SHP77 (cell line): Measurements from ENCODE around the gene PRKCI.
"Not testable (repeated sequence)": the region's sequence is repeated elsewhere in the genome, so short reads cannot be mapped to it uniquely, and the experiment has no call there.

Experiments used
- DNase-seq, 2 experiments: peaks; one replicate each; lab custom pipeline; 2025; lab: John Stamatoyannopoulos, UW

Gene PRKCI

DNA sequence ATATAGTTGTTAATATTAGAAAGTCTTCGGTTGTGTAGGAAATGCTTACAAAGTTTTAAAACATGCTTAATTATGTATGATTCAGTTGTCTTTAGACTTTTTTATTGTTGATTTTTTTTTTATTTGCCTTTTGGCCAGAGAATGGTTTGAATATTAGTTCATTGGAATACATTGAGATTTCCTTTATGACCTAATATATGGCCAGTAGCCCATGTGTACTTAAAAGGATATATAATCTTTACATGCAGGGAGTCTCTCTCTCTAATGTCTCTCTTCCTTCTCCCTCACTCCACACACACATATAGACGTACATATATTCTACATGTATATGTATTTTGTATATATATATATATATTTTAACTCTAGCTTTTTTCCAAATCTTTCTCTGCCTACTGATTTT is 68.0 kb downstream of the PRKCI start:
- DNase-seq, result no peak

DNA sequence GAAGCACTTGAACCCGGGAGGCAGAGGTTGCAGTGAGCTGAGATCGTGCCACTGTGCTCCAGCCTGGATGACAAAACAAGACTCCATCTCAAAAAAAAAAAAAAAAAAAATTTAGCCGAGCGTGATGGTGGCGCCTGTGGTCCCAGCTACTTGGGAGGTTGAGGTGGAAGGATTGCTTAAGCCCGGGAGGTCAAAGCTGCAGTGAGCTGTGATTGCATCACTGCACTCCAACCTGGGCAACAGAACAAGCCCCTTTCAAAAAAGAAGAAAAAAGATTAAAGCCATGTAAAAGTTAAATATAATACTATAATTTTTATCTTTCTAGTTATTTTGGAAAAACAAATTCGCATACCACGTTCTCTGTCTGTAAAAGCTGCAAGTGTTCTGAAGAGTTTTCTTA is 73.4 kb downstream of the PRKCI start:
- DNase-seq, result no peak

DNA sequence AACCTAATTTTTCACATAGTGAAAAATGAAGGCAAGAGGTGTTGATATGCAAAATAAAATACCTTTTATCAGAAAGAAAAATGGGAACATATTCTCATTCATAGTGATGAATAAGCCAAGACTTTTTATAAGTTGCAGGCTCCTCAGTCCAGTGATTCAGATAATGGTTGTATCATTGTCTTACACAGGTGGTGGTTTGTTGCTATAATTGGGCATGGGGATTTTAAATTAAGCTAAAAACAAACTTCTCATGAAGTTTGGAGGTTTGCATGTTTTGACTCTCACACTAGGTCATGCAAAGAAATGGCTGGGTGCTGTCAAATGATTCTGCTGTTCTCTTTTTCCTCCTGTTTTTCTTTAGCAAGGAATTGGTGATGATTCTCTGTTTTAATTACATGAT is 74.5 kb downstream of the PRKCI start:
- DNase-seq, result no peak

DNA sequence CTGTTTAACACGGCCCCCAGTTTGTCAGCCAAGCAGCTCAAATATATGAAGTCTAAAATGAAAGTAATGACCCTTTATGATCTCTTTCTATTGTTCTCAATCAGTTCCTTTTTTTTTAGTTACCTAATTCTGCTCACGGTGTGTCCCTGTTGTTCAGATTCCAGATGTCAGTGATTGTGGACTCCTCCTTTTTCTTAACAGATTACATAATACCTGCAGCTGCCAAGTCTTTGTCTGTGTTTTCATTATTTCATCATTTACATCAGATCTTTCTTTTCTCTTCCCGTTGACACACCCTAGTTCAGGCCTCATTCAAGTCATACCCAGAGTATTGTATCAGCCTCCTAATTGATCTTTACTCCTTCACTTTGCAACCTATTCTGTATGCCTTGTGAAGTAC is 79.2 kb downstream of the PRKCI start:
- DNase-seq, result no peak

DNA sequence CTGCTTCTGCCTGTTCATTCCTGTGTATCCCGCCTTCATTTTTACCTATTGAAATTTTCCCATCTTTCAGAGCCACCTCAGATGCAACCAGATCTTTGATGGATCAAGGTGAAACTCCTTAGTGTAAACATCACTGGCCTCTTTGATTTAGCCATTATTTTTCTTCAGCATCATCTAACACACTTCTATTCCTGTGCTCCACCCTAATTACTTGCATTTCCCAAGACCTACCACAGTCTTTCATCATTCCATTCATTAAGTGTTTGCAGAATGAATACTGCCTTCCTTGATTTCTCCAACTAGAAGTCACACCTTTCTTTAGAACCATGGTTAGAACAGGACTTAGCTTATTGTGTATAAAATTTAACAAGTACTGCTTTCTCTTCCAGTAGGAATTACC is 79.8 kb downstream of the PRKCI start:
- DNase-seq, result no peak

DNA sequence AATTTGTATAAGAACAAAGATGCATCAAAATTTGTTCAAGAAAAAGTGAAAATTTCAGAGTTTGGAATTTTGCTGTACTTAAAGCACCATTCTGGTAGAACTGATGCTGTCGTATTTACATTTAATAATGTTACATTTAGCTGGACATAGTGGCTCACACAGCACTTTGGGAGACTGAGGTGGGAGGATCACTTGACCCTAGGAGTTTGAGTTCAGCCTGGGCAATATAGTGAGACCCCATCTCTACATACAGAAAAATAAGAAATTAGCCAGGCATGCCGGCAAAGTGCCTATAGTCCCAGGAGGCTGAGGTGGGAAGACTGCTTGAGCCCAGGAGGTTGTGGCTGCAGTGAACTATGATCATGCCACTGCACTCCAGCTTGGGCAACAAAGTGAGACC is 83.8 kb downstream of the PRKCI start:
- DNase-seq, result no peak

DNA sequence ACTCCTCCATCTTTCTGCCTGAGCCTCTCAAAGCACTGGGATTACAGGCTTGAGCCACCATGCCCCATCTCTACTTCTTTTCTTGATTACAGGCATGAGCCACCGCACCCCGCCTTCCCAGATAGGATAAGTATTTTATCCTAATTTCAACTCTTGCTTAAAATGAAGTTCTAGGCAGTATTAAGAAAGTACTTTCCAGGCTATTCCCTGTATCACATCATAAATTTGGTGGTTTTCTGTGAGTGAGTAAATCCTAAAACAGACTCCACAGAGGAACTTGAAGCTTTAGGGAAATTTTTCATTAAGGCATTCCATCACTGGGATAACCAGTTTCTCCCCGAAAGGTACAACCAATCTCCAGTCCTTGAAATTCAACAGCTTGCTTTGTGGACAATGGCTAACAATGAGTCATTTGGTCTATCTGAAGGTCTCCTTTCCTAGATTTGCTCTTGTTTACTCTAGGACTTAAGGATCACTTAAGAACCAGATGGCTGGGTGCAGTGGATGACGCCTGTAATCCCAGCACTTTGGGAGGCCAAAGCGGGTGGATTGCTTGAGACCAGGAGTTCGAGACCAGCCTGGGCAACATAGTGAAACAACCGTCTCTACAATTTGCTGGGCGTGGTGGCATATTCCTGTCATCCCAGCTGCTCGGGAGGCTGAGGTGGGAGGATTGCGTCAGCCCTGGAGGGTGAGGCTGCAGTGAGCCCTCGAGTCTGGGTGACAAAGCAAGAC is 85.6 kb downstream of the PRKCI start:
- DNase-seq, result peak; percentile 30 to 37

DNA sequence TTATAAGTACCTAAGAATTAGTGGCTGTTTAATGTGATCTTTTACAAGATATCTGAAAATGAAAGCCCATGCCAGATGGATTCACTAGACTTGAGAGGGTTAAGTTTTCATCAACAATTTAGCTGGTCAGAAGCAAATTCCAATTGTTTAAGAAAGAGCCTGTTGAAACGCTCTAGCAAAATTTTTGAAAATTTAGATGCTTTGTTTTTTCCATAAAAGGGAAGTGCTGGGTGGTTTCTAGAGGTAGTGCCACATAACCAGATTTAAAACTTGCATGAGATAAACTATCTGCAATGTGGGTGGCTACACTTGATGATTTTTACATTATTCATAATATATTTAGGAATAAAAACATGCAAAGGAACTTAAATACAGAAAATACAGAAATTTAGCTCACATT is 86.8 kb downstream of the PRKCI start:
- no peak for DNase-seq

DNA sequence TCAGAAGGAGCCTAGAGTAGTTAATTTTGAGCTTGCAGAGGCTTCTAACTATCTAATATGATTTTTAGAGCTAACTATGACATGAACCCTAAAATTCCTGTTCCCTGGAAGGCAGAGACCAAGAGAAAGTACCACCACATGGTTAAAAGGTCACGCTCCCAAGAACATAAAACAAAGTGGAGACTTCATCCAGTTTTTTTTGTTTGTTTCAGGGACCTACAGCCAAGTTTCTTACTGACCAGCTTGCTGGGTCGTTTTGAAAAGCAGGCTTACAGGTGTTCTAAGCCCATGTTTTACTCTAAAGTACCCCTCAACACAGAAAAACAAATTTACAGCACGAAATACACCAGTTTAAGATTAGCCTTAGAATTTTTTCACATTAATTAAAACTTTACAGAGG is 95.7 kb downstream of the PRKCI start:
- no peak for DNase-seq

DNA sequence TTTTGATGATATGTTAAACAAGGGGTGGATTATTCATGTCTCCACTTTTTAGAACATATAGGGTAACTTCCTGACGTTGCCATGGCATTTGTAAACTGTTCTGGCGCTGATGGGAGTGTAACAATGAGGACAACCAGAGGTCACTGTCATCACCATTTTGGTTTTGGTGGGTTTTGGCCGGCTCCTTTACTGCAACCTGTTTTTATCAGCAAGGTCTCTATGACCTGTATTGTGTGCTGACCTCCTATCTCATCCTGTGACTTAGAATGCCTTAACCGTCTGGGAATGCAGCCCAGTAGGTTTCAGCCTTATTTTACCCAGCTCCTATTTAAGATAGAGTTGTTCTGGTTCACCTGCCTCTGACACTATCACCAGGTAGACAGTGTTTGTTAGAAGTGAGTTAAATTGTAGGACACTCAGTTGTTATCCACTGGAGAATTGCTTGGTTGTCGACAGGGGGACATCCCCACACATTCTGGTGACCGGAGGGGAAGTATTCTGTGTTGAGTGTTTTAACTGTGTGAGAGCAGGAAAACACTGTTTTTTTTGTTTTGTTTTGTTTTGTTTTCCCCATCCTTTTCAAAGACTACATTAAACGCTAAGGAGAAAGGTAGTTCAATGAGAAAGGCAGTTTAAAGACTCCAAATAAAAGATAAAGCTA is 98.4 kb downstream of the PRKCI start:
- no peak for DNase-seq

DNA sequence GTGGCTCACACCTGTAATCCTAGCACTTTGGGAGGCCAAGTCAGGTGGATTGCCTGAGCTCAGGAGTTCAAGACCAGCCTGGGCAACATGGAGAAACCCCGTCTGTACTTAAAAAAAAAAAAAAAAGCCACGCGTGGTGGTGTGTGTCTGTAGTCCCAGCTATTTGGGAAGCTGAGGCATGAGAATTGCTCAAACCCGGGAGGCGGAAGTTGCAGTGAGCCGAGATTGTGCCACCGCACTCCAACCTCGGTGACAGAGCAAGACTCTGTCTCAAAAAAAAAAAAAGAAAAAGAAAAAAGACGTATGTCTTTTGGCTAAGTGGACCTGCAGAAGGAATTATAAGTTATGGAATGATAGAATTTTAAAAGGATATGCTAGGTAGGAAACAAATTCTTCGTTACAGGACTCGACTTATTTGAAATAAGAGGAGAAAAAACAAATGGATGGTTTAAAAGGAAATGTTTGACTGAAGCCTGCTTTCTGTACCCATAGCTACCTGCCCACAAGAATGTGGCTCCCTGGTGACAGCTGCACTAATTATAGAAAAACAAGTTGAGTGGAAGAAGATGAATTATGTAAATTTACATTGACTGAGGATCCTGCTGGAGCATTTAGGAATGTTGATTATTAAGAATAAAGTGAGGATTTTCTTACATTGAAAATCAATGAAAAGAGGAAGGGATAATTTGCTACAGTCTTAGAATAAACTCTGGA is 99.3 kb downstream of the PRKCI start:
- no peak for DNase-seq

DNA sequence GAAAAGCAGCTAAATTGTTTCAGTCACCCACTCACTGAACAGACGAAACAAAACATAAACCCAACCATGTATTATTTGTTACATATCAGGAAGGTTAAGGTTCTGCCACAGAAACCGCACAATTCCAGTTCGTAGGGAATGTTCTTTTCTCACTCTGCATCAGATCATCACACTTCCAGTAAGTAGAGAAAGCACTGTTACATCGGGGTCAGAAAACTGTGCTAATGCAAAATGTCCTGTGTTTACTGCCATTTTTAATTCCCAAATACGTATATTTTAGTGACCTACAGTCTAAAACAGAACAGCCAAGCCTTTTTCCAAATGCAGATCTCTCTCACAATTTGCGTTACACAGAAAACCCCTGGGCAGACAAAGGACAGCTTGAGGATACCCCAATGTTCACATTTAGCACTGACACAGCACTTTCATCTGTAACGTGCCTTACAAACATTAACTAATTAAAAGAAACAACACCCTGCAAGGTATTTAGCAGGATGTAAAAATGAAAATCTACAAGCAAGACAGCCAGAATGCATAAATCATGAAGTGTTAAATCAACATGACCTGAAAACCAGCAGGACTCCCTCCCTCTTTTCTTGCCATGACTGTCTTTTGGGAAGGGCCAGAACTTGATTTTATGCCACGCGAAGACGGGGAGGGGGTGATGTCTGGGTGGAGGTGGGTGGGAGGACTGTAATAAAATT is 100.5 kb downstream of the PRKCI start:
- no peak for DNase-seq

DNA sequence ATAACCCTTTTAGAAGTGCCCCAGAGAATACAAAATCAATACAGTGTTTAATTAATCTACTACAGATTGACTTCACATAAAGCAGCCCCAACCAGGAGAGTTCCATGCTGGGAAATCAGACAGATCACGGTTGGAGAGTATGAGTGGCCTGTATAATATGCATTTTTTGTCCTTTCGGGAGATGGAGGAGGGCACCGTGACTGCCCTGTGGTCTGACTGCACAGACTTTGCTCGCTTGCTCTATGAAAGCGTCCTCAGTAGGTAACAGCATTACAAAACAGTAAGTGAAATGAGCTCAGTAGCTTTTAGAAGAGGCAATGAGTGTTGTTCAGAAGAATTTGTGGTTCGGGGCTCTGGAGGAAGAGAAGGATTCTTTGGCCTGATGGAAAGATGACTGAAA is 101.1 kb downstream of the PRKCI start:
- no peak for DNase-seq

DNA sequence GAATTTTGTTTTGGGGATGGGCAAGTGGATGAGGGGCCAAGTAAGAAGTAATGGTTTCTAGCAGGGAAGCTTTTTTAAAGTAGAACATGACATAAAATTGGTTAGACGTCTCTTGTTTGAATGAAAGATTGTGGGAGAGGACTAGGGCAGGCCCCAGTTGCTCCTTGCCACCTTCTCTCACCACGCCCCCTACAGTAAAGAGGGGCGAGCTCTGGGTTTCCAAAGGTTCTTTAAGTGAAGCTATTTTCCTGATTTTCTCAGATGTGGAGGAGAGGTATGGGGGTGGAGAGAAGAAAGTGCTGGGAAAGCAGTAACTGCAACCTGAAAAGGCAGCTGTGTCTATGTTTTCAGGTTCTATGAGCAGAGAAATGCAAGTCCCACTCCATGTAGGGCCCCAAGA is 102.7 kb downstream of the PRKCI start:
- DNase-seq, result no peak

DNA sequence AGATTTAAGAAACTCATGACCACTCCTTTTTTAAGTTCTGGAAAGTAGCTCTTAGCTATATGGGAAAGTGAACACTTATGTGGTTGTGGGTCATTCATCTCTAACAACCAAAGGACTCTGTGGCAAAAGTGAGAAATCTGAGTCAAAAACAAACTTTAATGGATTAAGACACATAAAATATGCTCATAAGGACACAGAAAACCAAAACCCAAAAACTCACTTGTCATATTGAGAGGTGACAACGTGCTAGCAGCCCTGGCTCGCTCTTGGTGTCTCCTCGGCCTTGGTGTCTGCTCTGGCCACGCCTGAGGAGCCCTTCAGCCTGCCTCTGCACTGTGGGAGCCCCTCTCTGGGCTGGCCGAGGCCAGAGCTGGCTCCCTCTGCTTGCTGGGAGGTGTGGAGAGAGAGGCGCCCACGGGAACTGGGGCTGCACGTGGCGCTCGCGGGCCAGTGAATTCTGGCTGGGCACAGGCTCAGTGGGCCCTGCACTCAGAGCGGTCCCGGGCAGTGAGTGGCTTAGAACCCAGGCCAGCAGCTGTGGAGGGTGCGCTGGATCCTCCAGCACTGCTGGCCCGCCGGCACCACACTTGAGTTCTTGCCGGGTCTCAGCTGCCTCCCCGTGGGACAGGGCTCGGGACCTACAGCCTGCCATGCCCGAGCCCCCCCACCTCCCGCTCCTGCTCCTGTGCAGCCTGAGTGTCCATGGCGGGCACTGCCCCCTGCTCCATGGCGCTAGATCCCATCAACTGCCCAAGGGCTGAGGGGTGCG is 105.0 kb downstream of the PRKCI start:
- no peak for DNase-seq

DNA sequence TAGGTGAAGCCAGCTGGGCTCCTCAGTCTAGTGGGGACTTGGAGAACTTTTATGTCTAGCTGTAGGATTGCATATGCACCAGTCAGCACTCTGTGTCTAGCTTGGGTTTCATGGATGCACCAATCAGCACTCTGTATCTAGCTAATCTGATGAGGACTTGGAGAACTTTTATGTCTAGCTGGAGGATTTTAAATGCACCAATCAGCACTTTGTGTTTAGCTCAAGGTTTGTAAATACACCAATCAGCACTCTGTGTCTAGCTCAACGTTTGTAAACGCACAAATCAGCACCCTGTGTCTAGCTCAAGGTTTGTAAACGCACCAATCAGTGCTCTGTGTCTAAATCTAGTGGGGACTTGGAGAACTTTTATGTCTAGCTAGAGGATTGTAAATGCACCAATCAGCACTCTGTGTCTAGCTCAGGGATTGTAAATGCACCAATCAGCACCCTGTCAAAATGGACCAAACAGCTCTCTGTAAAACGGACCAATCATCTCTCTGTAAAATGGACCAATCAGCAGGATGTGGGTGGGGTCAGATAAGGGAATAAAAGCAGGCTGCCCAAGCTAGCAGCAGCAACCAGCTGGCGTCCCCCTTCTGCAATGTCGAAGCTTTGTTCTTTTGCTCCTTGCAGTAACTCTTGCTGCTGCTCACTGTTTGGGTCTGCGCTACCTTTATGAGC is 105.8 kb downstream of the PRKCI start:
- not testable (repeated sequence) for DNase-seq

DNA sequence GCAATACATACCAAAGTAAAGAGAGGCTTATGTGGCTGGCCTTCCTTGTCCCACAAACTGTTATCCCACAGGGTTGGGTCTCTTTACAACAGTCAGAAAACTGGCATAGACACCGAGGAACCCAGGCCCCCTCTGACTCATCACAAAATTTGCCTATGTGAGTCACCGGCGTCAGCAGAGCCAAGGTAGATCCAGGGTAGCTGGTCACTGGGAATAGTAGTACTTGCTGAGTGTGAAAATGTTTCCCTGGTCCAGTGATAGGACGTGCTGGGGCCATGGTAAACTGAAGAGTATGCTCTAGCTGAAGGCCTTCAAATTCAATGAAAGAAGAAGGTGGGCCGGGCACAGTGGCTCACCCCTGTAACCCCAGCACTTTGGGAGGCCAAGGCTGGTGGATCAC is 108.1 kb downstream of the PRKCI start:
- no peak for DNase-seq

DNA sequence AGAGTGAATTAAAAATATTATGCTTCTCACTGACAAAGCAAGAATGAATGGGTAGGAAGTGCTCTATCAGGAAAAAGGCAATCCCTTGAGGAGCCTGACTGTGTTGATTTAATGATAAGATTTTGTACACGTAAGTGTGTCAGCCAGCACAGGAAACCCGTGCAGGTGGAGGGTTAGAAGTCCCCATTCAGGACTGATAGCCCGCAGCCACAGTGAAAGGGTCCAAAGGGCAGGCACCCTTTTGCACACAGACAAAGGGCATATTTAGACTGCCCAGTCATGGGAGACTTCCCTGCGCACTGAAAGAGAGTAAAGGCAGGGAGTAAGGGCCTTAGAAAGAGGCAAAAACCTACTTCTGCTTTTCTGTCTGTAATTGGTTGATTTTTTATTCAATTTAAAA is 108.9 kb downstream of the PRKCI start:
- no peak for DNase-seq

DNA sequence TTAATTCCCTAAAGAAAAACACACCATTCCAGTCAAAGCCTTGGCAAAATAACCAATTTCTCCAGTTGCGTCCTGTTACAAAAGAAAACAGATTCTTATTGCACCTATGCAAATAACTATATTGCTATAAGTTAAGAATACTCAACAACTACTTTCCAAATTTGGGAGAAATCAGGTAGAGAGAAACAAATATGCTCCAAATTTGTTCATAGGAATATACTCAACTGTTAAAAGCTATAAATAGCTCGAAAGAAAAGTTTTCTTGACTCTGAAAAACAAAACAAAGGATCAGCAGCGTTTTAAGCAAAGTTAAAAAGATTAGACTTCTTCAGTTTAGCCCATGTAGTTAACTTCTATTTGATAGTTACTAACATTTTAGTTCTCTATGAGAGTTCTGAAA is 115.2 kb downstream of the PRKCI start:
- no peak for DNase-seq

DNA sequence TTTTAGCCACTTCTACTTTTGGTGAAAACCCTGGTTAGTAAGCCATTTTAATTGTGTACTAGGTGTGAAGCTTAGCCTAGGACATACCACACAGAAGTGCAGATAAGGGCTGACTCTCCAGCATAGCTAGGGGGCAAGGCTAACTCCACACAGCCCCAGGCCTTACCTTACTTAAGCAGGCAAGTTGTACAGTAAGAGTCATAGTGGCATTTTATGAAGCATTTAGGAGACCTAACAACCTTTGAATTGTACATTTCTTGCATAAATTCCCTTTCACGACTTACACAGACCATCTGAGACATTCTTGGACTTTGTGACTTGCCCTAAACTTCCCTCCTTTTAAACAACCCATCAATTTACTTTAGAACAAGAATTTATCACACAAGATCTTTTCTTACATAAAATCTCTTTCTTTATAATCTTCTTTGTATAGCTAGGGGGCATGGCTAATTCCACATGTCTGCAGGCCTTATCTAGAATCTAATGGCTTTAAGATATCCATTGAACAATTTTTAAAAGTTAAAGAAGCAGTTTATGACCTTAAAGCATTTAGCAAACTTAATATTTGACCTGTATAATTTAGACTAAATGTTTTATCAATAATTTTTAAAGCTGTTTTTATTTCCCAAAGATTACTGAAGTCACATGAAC is 116.6 kb downstream of the PRKCI start:
- DNase-seq, result no peak

DNA sequence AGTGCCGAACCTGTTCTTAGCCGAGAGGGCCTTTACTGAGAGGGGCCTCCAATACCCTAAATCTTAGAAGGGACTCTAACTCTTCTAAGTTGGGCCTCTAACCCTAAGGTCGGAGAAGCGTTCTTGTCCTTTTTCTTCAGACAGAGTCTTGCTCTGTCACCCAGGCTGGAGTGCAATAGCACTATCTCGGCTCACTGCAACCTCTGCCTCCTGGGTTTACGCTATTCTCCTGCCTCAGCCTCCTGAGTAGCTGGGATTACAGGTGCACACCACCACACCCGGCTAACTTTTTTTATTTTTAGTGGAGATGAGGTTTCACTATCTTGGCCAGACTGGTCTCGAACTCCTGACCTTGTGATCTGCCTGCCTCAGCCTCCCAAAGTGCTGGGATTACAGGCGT is 120.0 kb downstream of the PRKCI start:
- not testable (repeated sequence) for DNase-seq
